Peyer's patch (tissue), 4 donors: Measurements from ENCODE around the gene ZNHIT2. TPM values are rescaled to one million over a fixed set of nuclear protein-coding genes. Genes with fewer than 3 reads are reported as not detected.

Experiments
- DNase-seq, 3 donors: peaks; one replicate each; pipeline ENCODE4 v3.0.0-alpha.2; 2017 to 2019
- H3K27ac ChIP-seq, 4 donors: fragments of 200-600 bp; sonication (generic); one replicate each; pipeline ENCODE4 v1.5.1; 2016 to 2019
- H3K27me3 ChIP-seq, 2 donors: fragments of 200-600 bp; sonication (generic); one replicate each; pipeline ENCODE4 v1.5.1; 2019
- H3K36me3 ChIP-seq, 3 donors: fragments of 200-600 bp; sonication (generic); one replicate each; pipeline ENCODE4 v1.5.1; 2016 to 2019
- H3K4me1 ChIP-seq, 4 donors: fragments of 200-600 bp; sonication (generic); one replicate each; pipeline ENCODE4 v1.5.1; 2016 to 2019
- H3K4me3 ChIP-seq, 4 donors: fragments of 200-600 bp; sonication (generic); 1 replicate in 3 of 4; 2 replicates in 1 of 4; pipeline ENCODE4 v1.5.1; 2016 to 2019; ENCODE audit warnings: mild to moderate bottlenecking in 1 of 4
- H3K9me3 ChIP-seq, 4 donors: fragments of 200-600 bp; sonication (generic); one replicate each; pipeline ENCODE4 v1.5.1; 2016 to 2019; ENCODE audit warnings: mild to moderate bottlenecking in 1 of 4
- POLR2A ChIP-seq, 2 donors: fragments of 450-650 bp; IDR thresholded peaks; one replicate each; pipeline ENCODE4 v1.5.1; 2017; ENCODE audit warnings: antibody characterized with exemption in 2 of 2, mild to moderate bottlenecking in 2 of 2, moderate library complexity in 2 of 2
- small RNA-seq, 2 donors: library from RNA; depleted of rRNA; stranded (forward); fragments of <200 nt; gene quantifications; one replicate each; pipeline ENCODE3, GENCODE V24; 2016
- total RNA-seq, 4 donors: library from RNA; depleted of rRNA; stranded (reverse); fragments of >200 nt; gene quantifications; one replicate each; pipeline ENCODE4 v1.1.0, GENCODE V29; 2016
- TF ChIP-seq, protein P1 (sequence below), 6 experiments: fragments of 450-650 bp in 4 of 6; fragments of 200-600 bp in 2 of 6; sonication (generic) in 1 of 6; IDR thresholded peaks; one replicate each; pipeline ENCODE4 v1.5.1; 2017 to 2019; ENCODE audit warnings: antibody characterized with exemption in 6 of 6, mild to moderate bottlenecking in 3 of 6, moderate library complexity in 1 of 6

The ZNHIT2 gene
- total RNA-seq, 4 donors from 2014 or later: 8.7 to 20.6 (median 13.8) TPM

DNA sequence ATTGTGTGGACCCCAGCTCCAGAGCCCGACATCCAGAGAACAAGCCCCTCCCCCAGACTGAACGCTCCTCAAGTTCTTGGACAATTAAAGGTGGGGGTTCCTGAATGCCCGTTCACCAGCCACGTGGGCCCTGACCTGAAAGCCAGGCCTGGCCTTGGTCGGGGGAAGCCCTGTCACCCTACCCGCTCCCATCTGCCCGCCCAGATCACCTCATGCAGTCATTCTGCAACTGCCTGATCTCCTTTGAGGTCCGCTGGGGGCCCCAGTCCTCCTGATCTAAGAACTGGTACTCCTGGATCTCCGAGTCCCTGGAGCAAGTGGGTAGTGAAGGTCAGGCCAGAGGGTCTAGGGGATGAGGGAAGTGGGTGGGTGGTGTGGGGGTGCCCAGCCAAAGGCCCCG is 50.1 kb downstream of the ZNHIT2 start:
- Histone ChIP-seq H3K4me1 (peaks cover 0 to 6% (median 0%) of the 10 kb centered on the region in 4 donors), H3K4me3 (no peak overlapping the region), H3K9me3 (no peaks in the 10 kb centered on the region), H3K27me3 (no peaks in the 10 kb centered on the region), H3K36me3 (no peaks in the 10 kb centered on the region), H3K27ac (no peak overlapping the region)
- DNase-seq: no peak
- TF ChIP-seq POLR2A (IDR thresholded peaks at IDR 0.05): no peak
- TF ChIP-seq, protein P1, sequence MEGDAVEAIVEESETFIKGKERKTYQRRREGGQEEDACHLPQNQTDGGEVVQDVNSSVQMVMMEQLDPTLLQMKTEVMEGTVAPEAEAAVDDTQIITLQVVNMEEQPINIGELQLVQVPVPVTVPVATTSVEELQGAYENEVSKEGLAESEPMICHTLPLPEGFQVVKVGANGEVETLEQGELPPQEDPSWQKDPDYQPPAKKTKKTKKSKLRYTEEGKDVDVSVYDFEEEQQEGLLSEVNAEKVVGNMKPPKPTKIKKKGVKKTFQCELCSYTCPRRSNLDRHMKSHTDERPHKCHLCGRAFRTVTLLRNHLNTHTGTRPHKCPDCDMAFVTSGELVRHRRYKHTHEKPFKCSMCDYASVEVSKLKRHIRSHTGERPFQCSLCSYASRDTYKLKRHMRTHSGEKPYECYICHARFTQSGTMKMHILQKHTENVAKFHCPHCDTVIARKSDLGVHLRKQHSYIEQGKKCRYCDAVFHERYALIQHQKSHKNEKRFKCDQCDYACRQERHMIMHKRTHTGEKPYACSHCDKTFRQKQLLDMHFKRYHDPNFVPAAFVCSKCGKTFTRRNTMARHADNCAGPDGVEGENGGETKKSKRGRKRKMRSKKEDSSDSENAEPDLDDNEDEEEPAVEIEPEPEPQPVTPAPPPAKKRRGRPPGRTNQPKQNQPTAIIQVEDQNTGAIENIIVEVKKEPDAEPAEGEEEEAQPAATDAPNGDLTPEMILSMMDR (IDR thresholded peaks at IDR 0.05): no peak

DNA sequence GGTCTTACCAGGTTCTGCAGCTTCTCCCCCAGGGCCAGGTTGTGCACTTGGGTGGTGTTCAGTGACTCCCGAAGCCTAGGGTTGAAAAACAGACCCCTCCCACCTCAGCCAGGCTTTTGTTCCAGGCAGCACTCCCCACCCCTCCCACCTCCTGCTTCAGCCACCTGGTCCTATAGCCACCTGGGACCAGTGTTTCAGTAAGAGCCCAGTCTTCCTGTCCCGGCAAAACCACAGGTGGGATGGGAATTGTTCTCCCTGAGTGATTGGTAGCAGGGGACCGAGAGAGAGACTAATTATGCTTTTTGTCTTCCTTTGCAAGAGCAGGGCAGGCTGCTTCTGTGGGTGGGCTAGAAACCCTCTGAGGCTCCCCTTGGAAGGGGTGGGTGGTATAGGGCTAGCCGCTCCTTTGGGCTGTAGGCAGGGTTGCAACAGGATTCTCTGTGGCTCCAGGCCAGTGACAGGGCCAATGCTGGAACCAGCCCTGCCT is 50.7 kb downstream of the ZNHIT2 start:
- Histone ChIP-seq H3K9me3 (no peaks in the 10 kb centered on the region), H3K36me3 (no peaks in the 10 kb centered on the region), H3K4me1 (peaks cover 0 to 6% (median 0%) of the 10 kb centered on the region in 4 donors), H3K27ac (no peak overlapping the region), H3K4me3 (no peak overlapping the region), H3K27me3 (no peaks in the 10 kb centered on the region)
- no peak for TF ChIP-seq POLR2A (IDR thresholded peaks at IDR 0.05)
- TF ChIP-seq, protein P1 (IDR thresholded peaks at IDR 0.05): no peak
- no peak for DNase-seq

Small RNA genes lying within 50 kb of the gene (small RNA-seq; reads per million reads assigned to genes)
- gene HIGD1AP10 (0 reads per million in 2 donors), gene PDCL2P2 (0 reads per million in 2 donors), gene RNU2-23P (0 to 0.18 reads per million in 2 donors)

Other genes starting within 250 kb of the ZNHIT2 start
- gene EHD1, start 239.1 kb downstream of the ZNHIT2 start, total RNA-seq: 100 to 1,000 TPM in 2 of 4 donors, 10 to 100 TPM in 2; 56.2 to 185 (median 98.6) TPM
- 10 to 100 TPM; 38.8 to 79.6 (median 66.6) TPM for gene ATG2A, start 200.5 kb downstream of the ZNHIT2 start, total RNA-seq
- 10 to 100 TPM; 20.0 to 46.2 (median 22.5) TPM for gene PPP2R5B, start 193.0 kb downstream of the ZNHIT2 start, total RNA-seq
- gene GPHA2, start 181.8 kb downstream of the ZNHIT2 start, total RNA-seq: not detected
- gene MAJIN, start 145.6 kb downstream of the ZNHIT2 start, total RNA-seq: not detected
- 10 to 100 TPM in 3 of 4 donors, 1 to 10 TPM in 1; 5.0 to 12.0 (median 11.2) TPM for gene BATF2, start 120.7 kb downstream of the ZNHIT2 start, total RNA-seq
- 100 to 1,000 TPM in 1 of 4 donors, 10 to 100 TPM in 3; 64.4 to 103 (median 77.2) TPM for gene ARL2, start 103.5 kb downstream of the ZNHIT2 start, total RNA-seq
- gene SNX15, start 90.3 kb downstream of the ZNHIT2 start, total RNA-seq: 10 to 100 TPM; 15.7 to 39.0 (median 27.3) TPM
- 10 to 100 TPM; 10.9 to 21.5 (median 13.9) TPM for gene SAC3D1, start 76.5 kb downstream of the ZNHIT2 start, total RNA-seq
- gene NAALADL1, start 59.1 kb downstream of the ZNHIT2 start, total RNA-seq: 1,000 to 10,000 TPM in 2 of 4 donors, 100 to 1,000 TPM in 1, 10 to 100 TPM in 1; 40.4 to 1,241 (median 898) TPM
- 10 to 100 TPM in 1 of 4 donors, 1 to 10 TPM in 2, under 1 TPM in 1; 0.94 to 27.2 (median 6.4) TPM for gene CDCA5, start 33.7 kb downstream of the ZNHIT2 start, total RNA-seq
- gene ZFPL1, start 33.5 kb downstream of the ZNHIT2 start, total RNA-seq: 10 to 100 TPM; 53.9 to 67.6 (median 55.5) TPM
- 100 to 1,000 TPM; 280 to 636 (median 416) TPM for gene VPS51, start 21.5 kb downstream of the ZNHIT2 start, total RNA-seq
- 10 to 100 TPM; 19.8 to 78.1 (median 58.5) TPM for gene TM7SF2, start 5.8 kb downstream of the ZNHIT2 start, total RNA-seq
- 100 to 1,000 TPM; 412 to 714 (median 579) TPM for gene FAU, start 4.4 kb upstream of the ZNHIT2 start, total RNA-seq
- 10 to 100 TPM; 36.2 to 50.3 (median 45.7) TPM for gene MRPL49, start 4.6 kb upstream of the ZNHIT2 start, total RNA-seq
- gene SYVN1, start 16.8 kb upstream of the ZNHIT2 start, total RNA-seq: 10 to 100 TPM; 37.1 to 61.9 (median 51.6) TPM
- gene SPDYC, start 52.5 kb upstream of the ZNHIT2 start, total RNA-seq: not detected
- 100 to 1,000 TPM; 320 to 598 (median 559) TPM for gene CAPN1, start 64.2 kb upstream of the ZNHIT2 start, total RNA-seq
- gene POLA2, start 144.3 kb upstream of the ZNHIT2 start, total RNA-seq: 10 to 100 TPM in 2 of 4 donors, 1 to 10 TPM in 2; 6.8 to 25.6 (median 13.1) TPM
- gene CDC42EP2, start 197.2 kb upstream of the ZNHIT2 start, total RNA-seq: 10 to 100 TPM; 13.2 to 26.9 (median 24.7) TPM
- gene DPF2, start 216.2 kb upstream of the ZNHIT2 start, total RNA-seq: 10 to 100 TPM; 25.0 to 47.0 (median 39.5) TPM
- gene TIGD3, start 237.1 kb upstream of the ZNHIT2 start, total RNA-seq: 10 to 100 TPM in 1 of 4 donors, 1 to 10 TPM in 3; 3.3 to 11.7 (median 7.7) TPM